Left colon (tissue), 2 donors: Measurements from ENCODE around the gene PHYKPL. TPM values are rescaled to one million over a fixed set of nuclear protein-coding genes. Genes with fewer than 3 reads are reported as not detected.
"Not testable (repeated sequence)": the region's sequence is repeated elsewhere in the genome, so short reads cannot be mapped to it uniquely, and the experiment has no call there.

Source experiments
- ATAC-seq: fragments of 200-7000 bp; cut with Tn5 transposase; one replicate; pipeline ENCODE4 v1.9.1; 2020; ENCODE audit warnings: mild to moderate bottlenecking, moderate library complexity
- DNase-seq, 2 donors: peaks; one replicate each; pipeline ENCODE4 v3.0.0-alpha.2; 2020
- intact Hi-C, 2 donors: fragments of 100-400 bp; cut with DNase I in 1 of 2; cut with micrococcal nuclease in 1 of 2; formaldehyde crosslinking; loops; one replicate each; pipeline versions ENCODE4 v1.11.2 to v1.14.0; 2022; cut with DNase I, micrococcal nuclease
- total RNA-seq, 2 donors: library from RNA; stranded (reverse); fragmentation: NEBNext Ultra II Directional; extraction: Animal tissue kit (Norgen Biotek cat#: 25700); gene quantifications; one replicate each; pipeline ENCODE4 v1.2.1, GENCODE V29; 2021
- donor health status: DM: no; HTN: no; CAD: no.
- donor health status: DM: yes; HTN: yes; CAD: no.

PHYKPL gene
- total RNA-seq, 2 donors from 2014 or later: 157 to 180 TPM

DNA sequence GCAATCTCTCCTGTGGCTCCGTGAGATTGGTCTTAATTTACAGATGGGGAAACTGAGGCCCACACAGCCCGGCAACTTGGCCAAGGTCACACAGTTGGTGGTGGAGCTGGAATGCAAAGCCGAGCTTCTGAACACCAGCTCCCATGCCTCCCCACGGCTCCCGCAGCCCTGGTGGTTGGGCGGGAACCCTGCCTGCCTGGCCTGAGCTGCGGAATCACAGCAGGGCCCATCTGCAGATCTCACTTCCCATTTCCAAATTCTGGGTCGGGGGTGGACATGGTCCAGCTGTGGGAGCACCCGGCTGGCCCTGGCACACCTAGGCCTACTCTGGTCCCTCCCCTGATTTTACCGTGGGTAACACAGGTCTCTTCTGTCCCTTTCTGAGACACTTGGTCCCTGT lies 35.3 kb upstream of the PHYKPL start:
- intact Hi-C loops: no loop called here
- ATAC-seq: no peak
- no peak for DNase-seq

DNA sequence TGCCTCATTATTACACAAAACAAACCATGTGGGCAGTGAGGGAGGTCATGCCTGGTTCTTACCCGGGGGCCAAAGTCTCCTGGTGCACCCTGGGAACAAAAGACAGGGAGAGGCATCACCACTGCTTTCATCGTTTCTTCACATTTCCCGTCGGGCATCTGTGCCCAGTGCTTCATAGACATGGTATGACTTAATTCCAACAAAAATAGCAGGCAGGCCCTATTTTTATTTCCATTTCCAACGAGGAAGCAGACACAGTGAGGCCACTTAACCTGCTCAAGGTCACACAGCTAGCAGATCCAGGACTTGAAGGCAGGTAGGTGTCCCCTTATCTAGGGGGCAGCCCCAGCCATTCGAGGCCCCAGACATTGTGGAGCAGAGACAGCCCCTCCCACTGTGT lies 34.6 kb upstream of the PHYKPL start:
- intact Hi-C loops: no loop called here
- ATAC-seq (no peak), DNase-seq (no peak)

DNA sequence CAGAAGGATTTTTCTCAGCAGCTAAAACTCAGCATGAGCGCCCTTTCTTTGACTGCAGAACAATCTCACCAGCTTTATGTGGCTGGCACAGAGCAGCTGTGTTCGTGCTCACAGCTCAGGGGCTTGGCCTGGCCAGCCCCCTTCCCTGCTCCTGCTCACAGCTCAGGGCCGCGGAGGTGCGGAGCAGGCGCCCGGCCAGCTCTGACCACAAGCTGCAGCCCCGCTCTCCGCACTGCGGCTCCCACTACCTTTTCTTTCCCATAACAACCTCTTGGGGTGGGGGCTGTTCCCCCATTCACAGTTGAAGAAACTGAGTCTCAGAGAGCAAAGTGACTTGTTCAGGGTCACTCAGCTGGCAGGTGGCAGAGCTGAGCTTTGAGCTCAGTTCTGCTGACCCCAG lies 34.0 kb upstream of the PHYKPL start:
- no peak for DNase-seq
- no peak for ATAC-seq
- intact Hi-C loops: no loop called here

DNA sequence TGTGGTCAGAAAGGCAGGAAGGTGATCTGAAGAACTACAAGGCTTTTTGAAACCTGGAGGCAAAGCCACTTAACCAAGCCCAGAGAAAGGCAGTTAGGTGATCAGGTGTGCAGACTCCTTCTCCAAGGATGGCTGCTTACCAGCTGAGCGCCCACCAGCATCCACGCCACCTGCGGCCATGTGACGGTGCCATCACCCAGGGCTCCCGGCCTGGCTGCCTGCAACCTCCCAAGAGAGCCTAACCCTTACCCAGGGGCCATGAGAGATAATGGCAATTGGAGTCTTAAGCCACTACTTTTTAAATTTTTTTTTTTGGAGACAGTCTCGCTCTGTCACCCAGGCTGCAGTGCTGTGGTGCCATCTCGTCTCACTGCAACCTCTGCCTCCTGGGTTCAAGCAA lies 33.1 kb upstream of the PHYKPL start:
- no peak for ATAC-seq
- no peak for DNase-seq
- intact Hi-C loops: no loop called here

DNA sequence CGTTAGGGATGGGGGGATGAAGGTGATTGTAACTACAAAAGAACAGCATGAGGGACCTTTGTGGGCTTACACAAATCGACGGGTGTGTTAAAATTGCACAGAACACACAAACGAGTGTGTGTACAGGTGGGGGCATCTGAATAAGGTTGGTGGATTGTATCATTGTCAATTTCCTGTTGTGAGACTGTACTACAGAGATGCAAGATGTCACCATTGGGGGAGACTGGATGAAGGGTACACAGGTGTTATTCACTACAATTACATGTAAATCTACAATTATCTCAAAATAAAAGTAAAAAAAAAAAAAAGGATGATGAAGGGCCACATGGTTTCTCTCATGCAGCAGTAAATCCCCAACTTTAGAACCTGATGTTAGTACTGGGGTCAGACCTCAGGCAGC lies 31.4 kb upstream of the PHYKPL start:
- DNase-seq (no peak), ATAC-seq (no peak)
- intact Hi-C loops: no loop called here

DNA sequence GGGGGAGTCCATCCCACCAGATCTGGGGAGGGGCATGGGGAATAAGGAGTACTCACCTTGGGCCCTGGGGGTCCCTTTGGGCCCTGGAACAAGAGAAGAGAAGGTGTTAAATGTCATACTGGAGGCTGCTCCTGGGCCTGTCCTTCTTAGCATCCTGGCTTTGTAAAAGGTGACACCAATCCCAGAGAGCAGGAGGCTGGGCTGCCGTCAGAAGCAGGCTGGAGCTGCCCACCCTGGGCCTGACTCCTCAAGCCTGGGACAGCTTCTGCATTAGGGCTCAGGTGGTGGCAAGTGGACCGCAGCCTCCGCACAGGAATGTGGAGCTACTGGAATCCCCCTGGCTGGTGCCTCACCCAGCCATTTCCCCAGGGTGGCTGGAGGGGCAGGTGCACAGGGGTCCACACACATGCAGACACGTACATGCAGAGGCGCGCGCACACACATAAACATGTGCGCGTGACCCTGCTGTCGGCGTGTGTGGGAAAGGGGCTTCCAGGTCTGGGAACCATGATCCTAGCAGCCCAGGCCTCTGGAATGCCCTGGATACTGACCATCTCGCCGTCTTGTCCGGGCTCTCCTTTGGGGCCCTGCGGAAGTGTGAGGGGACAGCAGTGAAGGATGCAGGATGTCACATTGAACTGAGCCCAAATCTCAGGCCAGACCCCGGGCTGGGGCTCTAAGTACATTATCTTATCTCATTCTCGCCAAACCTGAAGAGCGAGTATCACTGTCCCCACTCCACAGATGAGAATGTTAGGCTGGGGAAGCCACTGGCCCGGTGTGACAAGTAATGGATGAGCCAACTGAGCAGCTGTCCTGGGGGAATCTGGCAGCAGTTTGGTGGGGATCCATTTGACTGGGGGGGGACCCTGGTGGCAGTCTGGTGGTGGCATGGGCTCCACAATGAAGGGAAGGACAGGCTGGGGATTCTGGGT lies 29.3 kb upstream of the PHYKPL start:
- DNase-seq: no peak
- intact Hi-C loops: no loop called here
- ATAC-seq: no peak

DNA sequence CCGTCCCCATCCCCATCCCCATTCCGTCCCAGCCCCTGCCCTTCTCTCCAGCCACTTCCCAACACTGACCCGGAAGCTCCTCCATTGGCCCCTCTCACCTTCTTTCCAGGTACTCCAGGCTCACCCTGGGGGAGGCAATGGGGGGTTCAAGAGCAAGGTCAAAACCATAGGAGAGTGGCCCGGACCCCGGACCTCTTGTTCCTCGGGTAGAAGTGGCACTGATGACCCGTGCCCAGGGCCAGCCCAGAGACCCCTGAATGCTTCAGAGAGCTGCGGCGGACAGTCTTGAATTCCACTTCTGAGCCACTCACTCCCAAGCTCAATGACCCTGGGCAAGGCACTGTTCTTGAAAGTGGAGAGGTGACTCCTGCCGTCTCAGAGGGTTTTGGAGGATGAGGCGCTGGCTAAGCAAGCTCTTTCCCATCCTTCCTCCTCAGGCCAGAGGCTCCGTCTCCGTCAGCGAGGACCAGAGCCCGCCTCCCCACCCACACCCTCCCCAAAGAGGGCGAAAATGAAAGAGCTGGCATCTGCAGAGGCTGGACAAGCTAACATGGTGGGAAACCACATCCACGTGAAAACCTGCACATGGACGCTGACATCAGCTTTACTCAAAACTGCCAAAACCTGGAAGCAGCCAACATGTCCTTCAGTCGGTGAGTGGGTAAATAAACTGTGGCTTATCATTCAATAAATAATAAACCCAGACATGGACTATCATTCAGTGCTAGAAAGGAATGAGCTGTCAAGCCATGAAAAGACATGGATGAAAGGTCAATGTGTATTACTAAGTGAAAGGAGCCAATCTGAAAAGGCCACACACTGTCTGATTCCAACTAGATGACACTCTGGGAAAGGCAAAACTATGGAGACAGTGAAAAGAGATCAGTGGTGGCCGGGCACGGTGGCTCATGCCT lies 27.3 kb upstream of the PHYKPL start:
- intact Hi-C loops: no loop called here
- DNase-seq (no peak), ATAC-seq (no peak)

DNA sequence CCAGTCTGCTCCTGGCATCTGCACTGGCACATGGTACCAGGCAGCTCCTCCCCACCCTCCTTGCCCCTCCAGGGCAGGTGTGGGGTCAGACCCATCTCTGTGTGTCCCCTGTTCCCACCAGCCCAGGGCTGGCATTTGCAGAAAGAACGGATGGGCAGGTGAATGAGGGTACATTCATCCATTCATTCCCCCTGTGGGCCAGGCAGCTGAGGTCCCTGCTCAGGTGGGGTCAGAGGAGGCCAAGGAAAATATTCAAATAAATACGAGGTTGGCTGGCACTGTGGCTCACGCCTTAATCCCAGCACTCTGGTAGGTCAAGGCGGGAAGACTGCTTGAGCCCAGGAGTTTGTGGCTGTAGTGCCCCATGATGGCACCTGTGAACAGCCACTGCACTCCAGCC lies 25.0 kb upstream of the PHYKPL start:
- no peak for DNase-seq
- ATAC-seq: no peak
- intact Hi-C loops: no loop called here

DNA sequence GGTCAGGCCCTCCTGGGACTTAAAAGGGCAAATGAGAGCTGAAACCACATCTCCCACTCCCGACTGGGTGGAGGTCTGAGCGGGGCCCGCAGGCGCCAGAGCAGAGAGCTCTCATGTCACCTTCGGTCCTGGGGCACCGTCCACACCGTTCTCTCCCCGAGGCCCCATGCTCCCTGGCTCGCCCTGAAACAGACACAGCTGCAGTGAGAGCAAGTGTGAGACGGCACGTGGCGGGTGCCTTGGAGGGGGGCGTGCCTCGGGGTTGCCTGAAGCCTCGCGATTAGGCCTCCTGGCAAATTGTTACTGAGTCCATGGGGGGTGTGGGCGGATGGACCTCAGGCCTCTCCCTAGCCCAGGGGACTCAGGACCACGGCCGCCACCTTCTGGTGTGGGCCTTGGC lies 24.1 kb upstream of the PHYKPL start:
- intact Hi-C loops: no loop called here
- ATAC-seq (no peak), DNase-seq (no peak)

DNA sequence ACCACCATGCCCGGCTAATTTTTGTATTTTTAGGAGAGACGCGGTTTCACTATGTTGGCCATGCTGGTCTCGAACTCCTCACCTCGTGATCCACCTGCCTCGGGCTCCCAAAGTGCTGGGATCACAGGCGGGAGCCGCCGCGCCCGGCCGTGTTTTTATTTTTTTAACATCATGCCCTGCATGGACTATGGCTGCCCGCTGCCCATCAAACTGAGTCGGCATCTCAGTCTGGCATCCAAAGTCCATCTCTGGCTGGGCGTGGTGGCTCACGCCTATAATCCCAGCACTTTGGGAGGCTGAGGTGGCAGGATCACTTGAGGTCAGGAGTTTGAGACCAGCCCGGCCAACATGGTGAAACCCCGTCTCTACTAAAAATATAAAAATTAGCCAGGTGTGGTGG lies 21.0 kb upstream of the PHYKPL start:
- ATAC-seq (peak; percentile 88), DNase-seq (peak in 1 of 2 donors; percentile 50)
- intact Hi-C loops: not testable (repeated sequence)

DNA sequence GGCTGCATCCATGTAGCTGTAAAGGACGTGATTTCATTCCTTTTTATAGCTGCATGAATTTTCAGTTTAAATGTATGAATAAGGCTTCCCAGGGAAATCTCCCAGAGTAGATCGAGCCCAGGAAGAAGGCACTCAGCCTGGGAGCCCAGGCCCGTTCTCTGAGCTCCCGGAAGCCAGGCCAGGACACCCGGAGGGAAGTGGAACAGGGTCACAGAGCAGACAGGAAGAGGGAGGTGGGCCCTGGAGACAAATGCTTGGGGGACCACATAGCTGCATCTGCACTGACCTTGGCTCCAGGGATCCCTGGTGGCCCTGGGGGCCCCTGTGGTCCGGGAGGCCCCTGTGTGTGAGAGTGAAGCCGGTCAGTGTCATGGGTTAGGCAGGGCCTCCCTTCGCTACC lies 19.7 kb upstream of the PHYKPL start:
- intact Hi-C loops: no loop called here
- no peak for ATAC-seq

DNA sequence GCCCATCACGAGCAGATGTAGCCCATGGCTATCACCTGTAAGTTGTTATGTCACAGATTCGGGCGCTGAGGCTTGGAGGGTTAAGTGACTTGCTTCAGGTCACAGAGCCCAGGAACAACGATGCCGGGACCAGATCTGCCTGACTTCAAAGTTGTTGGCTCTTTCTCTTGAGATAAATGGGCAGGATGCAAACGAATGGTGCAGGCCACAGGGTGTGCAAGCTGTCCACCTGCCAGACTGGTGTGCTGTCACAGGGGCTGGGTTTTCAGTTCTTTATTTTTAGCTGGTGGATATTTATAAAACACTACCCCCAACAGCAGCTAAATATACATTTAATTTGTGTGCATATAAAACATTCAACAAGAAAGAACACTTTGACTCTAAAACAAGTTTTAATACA lies 17.7 kb upstream of the PHYKPL start:
- no peak for ATAC-seq
- intact Hi-C loops: no loop called here
- DNase-seq: no peak

More for the DNA sequence above, 19.7 kb upstream of the PHYKPL start:
- DNase-seq: no peak

DNA sequence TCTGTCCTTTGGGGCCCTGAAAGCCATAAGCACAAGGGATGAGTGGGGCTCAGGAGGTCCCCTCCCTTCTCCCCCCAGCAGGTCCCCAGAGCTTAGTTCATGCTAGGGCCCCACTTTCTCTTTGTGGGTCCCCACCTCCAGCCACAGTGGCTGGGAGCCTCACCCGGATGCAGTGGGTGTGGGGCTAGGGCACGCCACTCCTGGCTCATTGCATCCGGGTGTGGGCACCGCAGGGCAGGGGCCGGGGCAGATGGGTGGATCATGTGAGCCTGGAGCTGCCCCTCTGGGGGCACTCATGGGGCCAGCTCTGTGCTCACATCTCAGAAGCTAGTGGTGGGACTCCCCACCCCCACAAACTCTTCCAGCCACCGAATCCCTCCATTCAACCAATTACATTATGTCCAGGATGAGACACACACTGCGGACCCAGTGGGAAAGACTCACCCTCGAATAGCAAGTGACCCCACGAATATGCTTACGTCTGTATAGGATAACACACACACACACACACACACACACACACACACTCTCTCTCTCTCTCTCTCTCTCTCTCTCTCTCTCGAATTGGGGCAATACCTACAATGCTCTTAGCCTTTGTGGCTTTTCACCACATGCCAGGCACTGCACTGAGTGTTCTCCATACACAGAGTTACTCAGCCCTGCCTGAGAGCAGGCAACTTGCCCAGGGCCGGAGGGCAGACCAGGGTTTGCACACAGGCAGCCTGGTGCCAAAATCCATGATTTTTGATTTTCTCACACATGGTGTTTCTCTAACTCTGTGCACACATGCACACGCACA lies 16.8 kb upstream of the PHYKPL start:
- intact Hi-C loops: no loop called here
- DNase-seq (no peak), ATAC-seq (peak; percentile 21)

DNA sequence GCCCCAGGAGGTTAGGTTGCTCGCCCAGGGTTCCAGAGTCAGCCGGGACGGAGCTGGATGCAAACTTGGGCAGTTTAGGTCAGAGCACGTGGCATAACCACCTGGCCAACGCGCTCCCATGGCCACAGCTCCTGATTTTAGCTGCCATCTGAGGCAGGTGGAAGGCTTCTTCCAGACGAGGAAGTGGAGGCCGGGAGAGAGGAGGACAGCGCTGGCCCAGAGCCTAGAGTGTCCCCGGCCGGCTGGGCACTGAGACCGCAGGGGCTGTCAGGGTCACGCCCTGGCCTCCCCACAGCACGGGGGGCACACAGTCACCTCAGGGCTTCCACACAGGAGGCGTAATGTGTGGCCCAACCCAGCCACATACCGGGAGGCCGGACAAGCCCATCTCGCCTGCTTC lies 16.1 kb upstream of the PHYKPL start:
- intact Hi-C loops: no loop called here
- ATAC-seq (no peak), DNase-seq (no peak)

DNA sequence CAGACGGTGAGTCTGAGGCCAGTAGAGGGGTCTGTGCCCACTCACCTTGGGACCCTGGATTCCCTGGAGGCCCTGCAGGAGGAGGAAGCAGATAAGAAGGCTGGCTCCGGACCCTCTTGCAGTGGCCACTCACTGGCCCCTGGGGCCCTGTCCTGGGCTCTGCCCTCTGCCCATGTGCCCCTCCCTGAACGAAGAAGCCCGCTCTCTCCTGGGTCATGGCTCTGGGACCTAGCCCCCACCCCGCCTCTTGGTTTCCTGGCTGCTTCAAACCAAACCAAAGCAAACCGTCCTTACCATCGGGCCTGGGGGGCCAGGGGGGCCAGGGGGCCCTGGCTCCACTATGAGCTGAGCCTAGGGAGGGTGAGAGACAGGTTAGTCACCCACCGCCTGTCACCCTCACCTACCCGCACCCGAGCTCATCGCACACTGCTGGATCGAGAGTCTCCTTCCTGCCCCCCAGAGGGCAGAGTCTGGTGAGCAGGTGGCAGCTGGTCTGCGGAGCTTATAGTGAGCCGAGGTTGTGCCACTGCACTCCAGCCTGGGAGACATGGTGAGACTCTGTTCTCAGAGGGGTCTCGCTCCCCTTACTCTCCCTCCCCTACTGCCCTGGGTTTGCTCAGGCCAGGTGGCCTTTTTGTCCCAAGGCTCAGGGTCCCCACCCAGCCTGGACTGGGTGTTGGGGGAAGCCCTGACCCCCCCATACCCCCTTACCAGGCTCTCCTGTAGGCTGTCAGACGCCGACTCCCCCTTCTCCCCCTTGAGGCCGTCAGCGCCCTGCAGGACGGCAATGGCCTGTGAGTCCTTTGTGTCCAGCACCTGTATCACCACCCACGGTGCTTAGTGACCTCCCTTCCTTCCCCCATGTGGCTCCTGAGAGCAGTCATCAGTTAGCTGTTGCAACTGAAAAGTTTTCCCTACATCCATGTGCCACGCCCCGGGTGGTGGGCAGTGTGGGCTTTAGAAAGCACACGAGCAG lies 15.2 kb upstream of the PHYKPL start:
- DNase-seq (no peak), ATAC-seq (no peak)
- intact Hi-C loops: no loop called here

DNA sequence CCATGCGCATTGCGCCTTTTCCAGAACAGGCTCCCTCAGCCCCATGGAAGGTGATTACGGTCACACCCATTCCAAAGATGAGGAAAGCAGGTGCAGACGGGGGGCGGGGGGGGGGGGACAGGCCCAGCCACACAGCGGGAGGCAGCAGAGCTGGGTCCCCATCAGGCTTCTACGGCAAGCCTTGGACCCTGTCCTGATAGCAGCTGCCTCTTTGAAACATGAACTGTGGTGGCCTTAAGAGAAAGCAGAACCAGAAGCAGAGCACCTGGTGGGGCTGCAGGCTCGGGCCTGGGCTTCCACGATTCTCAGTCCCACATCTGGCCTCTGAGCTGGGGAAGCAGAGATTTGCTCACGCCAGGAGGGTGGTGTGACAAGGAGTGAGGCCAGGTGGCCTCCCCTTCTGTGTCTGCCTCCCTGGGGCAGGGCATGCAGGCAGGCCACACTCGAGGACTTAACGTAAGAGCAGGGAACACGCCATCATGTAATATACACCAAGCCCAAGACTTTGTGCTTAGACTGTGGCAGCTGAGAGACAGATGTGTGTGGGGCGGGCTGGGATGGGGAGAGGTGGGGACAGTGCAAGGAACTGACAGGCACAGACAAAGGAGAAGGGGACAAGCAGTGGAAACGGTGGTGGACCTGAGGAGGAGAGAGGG lies 14.2 kb upstream of the PHYKPL start:
- no peak for ATAC-seq
- intact Hi-C loops: no loop called here
- DNase-seq: no peak

DNA sequence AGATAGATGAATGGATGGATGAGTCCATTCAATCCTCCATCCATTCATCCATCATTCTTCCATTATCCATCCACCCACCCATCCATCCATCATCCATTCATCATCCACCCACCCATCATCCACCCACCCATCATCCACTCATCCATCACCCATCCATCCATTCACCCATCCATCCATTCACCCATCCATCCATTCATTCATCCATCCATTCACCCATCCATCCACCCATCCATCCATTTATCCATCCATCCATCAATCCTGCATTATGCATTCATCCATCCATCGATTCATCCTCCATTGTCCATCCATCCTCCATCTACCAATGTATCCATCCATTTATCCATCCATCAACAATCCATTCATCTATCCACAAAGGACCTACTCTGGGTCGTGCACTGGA lies 12.8 kb upstream of the PHYKPL start:
- ATAC-seq: no peak
- no peak for DNase-seq
- intact Hi-C loops: no loop called here

DNA sequence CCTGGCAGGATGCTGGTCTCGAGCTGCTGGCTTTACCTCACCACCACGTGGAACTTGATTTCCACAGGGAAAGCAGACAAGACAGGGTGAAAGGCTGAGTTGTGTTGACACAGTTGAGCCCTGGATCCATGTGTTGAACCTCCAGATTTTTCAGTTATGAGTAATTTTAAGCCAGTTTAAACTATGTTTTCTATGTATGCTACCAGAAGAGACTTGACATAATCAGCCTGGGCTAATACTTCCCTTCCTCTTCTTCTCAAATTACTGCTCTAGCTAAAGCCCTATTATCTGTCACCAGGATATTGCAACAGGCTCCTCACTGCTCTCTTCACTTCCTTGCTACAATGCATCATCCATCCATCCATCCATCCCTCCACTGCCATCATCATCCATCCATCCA lies 12.0 kb upstream of the PHYKPL start:
- intact Hi-C loops: no loop called here
- ATAC-seq (no peak), DNase-seq (no peak)
